Stimulated activated CD8-positive, alpha-beta memory T cell treated with anti-CD3 and anti-CD28 coated beads, Interleukin-7, amount 100 ng/mL, for 1 hour (primary cell): ENCODE results near the gene RSRC1.
"Not testable (repeated sequence)": the region's sequence is repeated elsewhere in the genome, so short reads cannot be mapped to it uniquely, and the experiment has no call there.

ENCODE experiments used
- DNase-seq, 2 donors: peaks; one replicate each; pipeline ENCODE4 v3.0.0-alpha.2; 2020; ENCODE audit warnings: low read depth in 2 of 2

The RSRC1 gene

DNA sequence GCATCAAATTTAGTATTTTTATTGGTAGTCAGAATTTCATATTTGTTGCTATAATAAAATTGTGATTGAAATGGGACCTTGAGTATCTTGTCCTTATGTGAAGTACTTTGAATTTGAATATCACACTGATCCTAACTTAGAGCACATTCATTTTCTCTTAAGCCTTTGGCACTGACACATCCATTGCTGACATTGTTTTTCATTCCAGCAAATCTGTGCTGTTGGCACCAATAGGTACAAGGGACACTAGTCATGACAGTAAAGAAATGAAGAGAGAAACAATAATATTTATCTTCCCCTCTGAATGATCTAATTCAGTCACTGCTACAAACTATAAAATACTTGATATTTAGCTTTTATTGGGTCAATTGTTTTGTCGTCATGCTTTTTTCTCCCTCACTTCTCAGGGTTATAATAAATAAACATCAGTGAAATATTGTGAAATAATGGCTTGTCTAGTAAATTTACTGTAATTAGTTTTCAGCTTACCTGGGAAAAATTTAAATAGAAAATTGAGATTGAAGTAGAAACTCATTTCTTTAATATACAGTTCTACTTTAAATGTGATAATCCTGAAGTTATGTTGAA lies 294.3 kb downstream of the RSRC1 start:
- no peak for DNase-seq

DNA sequence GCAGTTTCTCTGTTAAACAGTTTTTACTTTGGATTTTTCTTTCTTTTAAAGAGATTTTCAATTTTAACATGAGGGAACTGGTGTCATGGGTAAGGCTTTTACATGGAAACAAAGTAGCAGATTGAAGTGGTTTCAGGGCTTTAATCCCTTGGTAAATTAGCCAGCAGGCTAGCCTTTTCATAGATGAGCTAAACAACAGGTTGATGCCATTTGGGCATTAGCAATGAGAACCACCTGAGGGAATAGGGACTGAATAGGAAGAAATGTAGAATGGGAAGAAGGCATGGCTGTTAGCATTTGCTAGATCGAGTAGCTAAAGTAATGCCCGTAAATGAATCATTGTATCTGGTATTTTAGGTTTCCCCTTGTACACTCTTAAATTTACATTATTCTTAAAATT lies 295.6 kb downstream of the RSRC1 start:
- DNase-seq = no peak

DNA sequence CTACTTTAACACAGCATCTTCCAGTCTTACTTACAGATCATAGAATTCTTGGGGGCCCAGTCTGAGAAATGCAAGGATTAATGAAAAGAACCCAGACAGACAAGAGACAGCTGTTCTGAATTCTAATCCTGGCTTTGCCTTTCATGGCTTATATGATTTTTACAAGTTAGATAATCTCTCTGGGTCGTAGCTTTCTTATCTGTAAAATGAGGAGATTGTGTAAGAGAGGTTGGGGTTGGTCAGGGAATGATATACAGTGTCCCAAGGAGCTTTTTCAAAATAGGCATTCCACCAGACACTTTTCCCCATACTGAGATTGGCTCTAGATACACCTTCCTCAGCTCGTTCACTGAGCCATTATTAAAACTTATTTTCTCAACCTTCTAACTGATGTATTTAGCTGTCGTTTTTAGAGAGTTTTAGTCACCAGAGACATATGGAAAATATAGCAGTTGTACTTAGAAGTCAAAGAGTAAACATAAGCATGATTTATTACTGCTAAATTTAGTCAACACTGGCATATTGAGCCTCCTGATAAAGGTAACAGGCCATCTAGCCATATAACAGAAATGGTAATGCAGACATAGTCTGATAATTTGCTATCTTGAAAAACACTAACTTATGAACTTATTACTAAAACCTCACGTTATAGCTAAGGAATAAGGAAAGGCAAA lies 298.1 kb downstream of the RSRC1 start:
- DNase-seq = no peak

DNA sequence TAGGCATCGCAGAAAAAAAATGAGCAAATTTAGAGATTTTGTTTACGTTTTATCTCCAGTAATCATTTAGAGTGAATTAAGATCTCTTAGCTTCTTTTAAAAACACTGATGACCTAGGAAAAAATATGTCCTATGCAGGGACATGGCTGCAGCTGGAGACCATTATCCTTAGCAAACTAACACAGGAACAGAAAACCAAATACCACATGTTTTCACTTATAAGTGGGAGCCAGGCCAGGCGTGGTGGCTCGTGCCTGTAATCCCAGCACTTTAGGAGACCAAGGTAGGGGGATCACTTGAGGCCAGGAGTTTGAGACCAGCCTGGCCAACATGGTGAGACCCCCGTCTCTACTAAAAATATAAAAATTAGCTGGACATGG lies 298.6 kb downstream of the RSRC1 start:
- not testable (repeated sequence) for DNase-seq

DNA sequence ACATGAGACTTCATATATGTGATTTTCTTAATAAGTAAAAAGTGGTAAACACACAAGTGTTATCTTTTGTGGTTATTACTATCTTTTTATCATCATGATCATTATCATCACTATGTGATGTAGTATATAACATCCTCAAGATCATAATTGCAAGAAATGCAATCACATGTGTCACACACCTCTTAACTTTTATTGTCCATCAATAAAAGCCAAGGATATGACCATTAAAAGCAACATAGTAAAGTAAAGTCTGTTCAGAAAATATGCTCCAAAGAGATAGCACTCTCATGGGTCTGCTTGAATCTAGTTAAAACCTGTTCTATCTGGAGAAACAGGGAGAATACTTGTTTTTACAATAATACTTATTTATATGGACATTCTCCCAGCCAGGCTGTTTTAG lies 308.1 kb downstream of the RSRC1 start:
- no peak for DNase-seq

DNA sequence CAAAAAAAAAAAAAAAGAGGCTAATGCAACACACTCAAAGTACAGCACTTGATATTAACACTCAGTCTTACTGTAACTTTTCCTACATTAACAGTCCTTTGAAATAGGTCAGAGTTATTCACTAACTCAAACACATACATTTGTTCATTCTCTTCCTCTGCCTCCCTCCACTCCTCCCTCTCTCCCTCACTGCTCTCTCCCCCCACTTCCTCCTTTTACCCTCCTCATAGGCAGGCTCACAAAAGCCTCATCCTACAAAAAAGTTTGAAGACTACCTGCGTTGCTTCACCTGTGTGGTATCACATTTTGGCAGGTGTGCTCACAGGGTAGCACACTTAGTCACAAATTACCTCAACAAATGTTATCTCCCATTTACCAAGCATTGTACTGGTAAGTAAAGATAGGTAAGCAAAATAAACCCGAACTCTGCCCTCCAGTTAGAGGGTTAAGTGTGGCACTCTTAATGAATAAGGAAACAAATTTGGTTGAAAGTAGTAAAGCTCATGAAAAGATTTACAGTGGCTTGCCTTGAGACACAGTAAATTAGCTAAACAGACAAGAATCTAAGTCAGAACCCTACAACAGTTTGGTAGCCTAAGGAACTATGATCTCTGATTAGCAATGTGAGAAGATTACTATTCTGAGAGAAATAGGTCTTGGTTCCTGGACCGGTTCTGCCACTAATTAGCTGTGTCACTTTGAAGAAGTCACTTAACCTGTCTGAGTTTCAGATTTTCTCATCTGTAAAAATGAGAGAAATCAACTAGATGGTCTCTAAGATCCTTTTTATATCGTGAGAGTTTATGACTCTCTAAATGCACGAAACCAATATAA lies 310.1 kb downstream of the RSRC1 start:
- DNase-seq = no peak

DNA sequence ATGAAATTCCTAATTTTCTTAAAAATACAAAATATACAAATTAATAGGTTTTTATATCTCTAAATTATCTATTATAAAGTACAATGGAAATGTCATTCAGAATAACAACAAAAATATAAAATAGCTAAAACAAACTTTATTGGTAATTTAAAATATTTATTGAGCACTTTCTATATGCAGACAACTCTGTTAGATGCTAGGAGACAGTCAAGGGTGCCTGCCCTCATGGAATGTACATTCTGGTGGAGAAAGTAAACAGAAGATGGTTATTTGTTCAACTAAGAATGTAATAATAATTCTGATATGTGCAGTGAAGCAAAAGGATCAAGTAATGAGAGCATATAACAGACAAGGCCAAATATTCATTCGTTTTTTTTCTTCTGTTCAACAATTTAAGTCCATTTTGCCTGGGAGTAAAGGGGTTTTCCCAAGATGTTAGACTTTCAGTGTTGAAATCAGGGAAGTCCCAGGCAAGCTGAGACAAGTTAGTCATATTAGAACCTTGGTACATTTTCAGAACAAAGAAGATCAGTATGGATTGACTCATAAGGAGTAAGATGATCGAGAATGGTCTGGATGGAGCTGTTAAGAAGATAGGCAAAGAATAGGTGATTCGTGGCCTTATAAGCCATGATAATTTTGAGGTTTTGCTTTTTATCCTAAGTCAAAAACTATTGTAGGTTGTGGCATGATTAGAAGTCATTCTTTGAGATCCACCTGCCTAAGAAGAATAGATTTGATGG lies 310.9 kb downstream of the RSRC1 start:
- DNase-seq = no peak

DNA sequence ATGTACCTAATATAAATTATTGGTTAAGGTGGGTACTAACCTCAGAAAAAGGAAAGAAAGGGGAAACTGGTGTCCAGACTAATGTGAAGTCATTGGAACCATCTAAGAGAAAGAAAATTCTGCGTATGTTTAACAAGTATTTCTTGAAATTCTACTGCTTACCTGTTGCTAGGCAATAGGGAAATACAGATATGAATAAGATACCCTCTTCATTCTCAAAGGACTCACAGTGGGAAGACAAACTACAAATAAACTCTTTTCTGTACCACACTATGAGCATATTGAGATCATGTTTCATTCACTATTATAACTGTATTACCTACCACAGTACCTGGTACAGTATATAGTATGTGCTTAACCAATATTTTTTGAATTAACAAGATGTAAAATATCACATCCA lies 320.6 kb downstream of the RSRC1 start:
- DNase-seq = no peak

DNA sequence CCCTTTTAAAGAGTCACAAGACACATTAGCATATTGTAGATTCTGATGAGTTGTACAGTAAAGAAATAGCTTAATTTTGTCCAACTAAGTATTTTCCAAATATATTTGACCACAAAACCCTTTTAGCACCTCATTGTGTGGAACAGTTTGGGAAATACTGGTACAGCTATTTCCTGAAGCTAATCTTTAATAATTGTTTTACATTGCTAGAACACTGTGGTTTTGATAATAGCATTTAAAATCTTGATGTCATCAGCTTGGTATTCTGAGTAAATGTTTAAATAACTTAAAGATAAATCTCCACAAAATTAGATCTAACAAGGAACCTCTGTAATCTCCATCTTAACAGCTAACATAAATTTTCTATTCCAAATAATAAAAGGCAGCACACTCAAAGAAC lies 321.1 kb downstream of the RSRC1 start:
- no peak for DNase-seq

DNA sequence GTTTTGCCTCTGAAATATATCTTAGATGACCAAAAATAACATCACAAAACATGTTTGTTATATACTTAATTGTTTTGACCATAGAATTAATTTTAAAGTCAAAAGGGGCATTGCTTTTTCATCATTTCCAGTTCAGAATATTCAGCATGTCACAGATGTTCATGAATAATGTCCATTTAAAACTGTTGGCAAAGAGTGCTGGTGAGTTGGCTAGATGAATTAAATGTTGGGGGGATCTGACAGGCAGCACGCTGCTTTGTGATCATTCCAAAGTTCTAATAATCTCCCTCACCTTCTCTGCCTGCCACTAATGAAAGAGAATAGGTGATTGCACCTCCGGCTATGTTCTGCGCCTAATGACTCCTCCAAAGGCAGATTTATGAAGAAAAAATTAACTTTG lies 321.9 kb downstream of the RSRC1 start:
- DNase-seq = no peak

DNA sequence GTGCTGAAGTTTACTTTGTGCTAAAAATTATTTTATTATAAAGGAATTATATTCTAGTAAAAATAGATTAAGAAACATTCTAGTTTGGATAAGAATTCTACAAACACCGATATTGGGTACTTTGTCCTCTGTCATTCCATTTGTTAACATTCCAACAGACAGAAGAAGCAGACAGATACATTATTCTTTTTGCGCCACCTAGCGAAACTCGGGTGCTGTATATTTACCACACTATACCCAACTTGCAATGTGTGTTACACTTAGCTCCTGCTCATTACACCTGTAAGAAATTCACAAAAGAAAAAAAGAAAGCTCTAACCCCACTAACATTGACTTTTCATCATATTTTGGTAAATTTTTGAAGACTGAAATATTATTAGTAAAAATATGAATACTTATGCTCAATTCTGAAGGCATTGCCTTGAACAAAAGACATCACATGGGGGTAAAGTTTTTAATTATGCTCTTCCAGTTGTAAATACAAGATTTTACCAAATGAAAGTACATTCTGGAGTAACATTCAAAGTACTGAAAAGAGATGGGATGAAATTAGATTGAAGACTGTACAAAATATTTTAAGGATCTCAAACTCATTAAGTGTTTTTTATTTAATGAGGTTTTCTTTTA lies 324.6 kb downstream of the RSRC1 start:
- DNase-seq = no peak

DNA sequence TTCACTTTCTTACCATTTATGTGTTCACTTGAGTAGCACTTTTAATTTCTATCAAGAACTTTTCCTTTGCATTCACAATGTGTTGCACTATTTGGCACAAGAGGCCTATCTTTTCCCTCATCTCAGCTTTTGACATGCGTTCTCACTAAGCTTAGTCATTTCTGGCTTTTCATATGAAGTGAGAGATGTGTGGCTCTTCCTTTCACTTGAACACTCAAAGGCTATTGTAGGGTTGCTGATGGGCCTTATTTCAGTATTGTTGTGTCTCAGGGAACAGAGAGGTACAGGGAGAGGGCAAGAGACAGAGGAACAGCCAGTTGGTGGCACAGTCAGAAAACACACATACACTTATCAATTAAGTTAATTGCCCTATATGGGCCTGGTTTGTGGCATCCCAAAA lies 333.7 kb downstream of the RSRC1 start:
- DNase-seq = no peak

DNA sequence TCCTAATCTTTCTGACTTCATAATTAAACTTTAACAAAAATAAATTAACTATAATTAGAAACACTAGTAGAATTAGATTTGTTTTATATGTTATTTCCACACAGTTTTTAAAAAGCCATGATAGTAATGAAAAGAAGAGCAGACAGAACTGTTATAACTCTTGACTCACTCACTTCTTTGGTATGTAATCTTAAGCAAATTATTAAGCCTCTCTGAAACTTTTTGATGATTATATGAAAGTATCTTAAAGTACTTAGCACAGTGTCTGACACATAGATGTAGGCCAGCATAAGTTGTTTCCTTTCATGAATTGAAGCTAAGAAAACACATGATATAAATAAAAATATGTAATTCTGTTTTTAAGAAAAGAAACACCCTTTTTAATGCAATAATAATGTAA lies 337.5 kb downstream of the RSRC1 start:
- no peak for DNase-seq

DNA sequence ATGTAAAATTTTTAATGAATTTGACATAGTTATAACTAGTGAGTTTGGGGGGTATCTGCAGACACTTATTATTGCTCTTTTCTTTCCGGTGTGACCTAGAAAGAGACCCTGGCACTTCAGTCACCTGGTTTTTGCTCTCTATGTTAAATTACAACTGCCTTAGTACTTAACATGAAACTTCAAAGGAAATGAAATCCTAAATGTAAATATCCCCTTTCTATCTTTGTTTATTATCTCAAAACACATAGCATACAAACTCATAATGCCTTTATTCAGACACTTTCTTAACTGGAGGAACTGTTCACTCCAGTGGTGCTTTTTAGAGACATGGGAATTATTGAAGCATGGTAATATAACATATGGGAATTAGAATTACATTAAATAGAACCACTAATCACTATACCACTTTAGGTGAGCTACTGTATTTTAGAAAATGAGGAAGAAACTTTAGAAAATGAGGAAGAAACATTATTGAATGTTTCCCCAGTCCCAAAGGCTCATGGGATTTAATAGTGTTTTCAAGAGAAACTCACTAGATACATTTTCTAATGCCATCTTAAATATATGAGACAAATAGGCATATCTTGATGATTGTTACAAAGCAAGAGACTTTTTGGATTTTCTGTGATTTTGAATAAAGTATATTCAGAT lies 341.6 kb downstream of the RSRC1 start:
- no peak for DNase-seq

DNA sequence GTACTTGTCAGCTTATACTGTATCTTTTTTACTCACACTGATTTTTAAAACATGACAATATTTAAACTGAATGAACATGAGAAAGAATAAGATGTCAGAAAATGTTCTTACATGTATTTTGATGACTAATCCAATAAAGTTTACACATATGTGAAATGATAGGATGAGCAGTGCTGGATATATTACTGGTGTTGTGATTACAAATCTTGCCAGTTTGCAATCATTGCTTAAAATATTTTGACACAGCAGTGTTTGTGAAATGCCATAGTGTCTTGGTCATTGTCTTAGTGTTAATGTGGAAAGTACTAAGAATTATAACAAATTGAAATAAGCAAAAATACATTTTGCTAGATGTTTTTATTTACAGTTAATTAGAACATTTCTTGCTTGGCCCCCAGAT lies 342.4 kb downstream of the RSRC1 start:
- no peak for DNase-seq

DNA sequence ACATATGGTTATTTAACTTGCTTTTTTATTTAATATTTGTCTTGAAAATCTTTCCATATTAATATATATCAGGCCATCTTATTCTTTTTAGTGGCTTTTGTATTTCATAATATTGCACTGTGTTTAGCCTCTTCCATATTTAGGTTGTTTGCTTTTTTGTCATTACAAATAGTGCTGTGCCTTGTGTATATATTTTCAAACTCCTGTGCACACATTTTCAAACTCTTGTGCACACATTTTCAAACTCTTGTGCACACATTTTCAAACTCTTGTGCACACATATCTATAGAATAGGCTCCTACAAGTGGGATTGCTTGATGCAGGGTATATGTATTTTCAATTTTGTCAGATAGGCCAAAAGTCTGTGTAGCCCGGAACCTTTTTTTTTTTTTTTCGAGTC lies 343.1 kb downstream of the RSRC1 start:
- DNase-seq = no peak

DNA sequence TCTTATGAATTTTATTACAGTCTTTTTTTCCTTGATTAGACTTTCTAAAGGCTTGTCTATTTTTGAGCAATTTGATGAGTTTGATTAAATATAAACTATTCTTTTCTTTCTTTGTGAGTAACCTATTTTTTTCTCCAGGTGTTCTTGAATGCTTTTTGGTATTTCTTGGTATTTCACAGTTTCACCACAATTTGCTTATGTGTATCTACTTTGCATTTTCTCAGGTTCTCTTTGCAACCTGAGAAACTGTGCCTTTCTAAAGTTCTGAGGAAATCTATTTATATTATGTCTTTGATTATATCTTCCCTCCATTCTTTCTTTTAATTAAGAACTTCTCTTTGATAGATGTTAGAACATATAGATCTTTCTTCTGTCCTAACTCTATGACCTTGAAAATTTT lies 344.0 kb downstream of the RSRC1 start:
- no peak for DNase-seq

DNA sequence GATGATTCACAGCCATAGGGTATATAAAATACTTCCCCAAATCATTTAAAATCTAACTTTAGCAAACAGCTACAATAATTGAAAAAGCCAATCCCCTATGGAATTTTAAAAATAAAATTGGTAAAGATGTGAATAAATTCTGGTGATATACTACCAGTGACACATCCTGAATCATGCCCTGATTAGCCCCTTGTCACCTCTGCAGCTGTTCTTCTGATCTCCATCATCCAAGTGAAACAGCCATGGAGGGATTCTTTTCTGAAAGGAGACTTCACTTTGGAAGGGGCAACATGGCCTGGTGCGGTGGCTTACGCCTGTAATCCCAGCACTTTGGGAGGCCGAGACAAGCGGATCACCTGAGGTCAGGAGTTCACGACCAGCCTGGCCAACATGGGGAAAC lies 345.5 kb downstream of the RSRC1 start:
- no peak for DNase-seq

DNA sequence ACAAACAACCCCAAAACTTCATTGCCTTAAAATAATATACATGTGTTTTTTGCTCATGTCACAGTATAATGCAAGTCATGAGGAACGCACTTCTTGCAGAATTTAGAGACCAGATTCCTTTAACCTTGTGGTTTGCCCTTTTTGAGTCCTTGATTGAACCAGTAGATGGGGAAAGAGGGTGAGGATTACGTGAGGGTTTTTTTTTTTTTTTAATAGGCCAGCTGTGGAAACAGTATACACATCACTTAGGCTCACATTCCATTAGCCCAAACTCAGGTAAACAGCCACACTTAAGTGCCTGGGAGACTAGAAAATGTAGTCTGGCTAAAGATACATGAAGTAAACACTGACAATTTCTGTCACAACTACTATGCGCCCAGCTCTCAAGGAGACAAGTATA lies 346.2 kb downstream of the RSRC1 start:
- no peak for DNase-seq

DNA sequence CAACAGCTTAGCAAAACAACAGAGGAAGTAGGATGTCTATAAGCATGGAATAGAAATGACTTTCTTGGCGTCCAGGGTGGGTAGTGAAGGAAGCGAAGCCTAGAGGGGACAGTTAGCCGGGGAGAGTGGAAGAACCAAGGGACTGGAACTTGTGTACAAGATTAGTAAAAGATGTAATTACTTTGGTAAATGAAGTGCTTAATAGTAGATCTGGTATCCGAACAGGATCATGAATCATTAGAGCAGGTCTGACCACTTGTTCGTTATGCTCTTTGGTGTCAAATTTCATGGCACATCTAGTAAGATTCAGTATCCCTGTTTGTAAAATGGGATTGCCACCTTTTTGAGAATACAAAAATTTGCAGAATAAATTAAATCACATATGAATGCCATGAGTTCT lies 348.6 kb downstream of the RSRC1 start:
- DNase-seq = no peak

DNA sequence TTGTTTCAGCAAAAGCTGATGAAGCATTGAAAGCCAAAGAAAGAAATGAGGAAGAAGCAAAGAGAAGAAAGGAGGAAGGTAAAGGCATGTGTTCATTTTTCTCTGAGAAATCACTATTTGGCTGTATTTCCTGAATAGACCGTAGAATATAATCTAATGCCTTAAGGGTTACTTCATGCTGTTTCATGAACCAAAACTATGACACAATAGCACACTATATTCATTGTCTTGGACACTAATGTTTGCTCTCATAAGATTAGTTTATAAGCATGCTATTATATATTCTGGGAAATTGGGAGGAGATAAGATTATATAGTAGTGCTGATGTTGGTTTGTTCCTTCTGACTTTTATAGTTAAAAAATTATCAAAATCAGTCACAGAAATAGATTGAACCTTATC lies 351.0 kb downstream of the RSRC1 start:
- DNase-seq = no peak

DNA sequence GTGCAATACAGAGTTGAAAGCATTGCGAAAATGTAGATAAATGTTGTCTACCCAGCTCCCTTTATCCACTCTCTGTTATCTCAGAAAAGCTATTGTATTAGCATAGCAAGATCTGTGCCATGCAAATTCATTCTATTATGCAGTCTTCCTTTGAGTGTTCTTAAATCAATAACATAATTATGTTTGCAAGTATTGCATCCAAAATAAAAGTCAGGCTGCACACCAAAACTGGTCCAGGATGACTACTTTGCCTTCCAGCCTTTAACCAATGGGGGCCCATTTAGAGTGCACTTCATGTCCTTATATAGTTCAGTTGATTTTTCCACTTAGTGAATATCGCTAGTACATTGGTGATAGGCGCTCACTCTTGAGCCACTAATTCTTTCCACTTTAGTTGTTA lies 353.7 kb downstream of the RSRC1 start:
- DNase-seq = no peak
